Liver (tissue), 3 donors: ENCODE data around the gene DCXR.

Source experiments
- EGR1 ChIP-seq, 2 donors: IDR thresholded peaks; 2 replicates each; pipeline ENCODE4 v1.6.1; 2016 to 2018; ENCODE audit warnings: antibody characterized with exemption in 2 of 2, low read depth in 2 of 2
- GABPA ChIP-seq, 2 donors: IDR thresholded peaks in 1 of 2; conservative IDR thresholded peaks in 1 of 2; 2 replicates each; pipeline ENCODE4 v1.6.1; 2016; ENCODE audit warnings: antibody characterized with exemption in 2 of 2, mild to moderate bottlenecking in 1 of 2, moderate library complexity in 1 of 2
- HNF4G ChIP-seq: IDR thresholded peaks from 2 replicates; pipeline ENCODE4 v1.6.1; 2016; ENCODE audit warnings: antibody characterized with exemption
- JUND ChIP-seq, 2 donors: IDR thresholded peaks; 2 replicates each; pipeline ENCODE4 v1.6.1; 2016; ENCODE audit warnings: antibody characterized with exemption in 2 of 2
- RAD21 ChIP-seq, 2 donors: IDR thresholded peaks; 2 replicates each; pipeline ENCODE4 v1.6.1; 2016; ENCODE audit warnings: antibody characterized with exemption in 2 of 2, mild to moderate bottlenecking in 2 of 2
- RXRA ChIP-seq, 2 donors: IDR thresholded peaks; 2 replicates each; pipeline ENCODE4 v1.6.1; 2017 to 2018; ENCODE audit warnings: antibody characterized with exemption in 2 of 2, mild to moderate bottlenecking in 1 of 2
- SP1 ChIP-seq: IDR thresholded peaks from 2 replicates; pipeline ENCODE4 v1.6.1; 2018; ENCODE audit warnings: antibody characterized with exemption, mild to moderate bottlenecking
- TAF1 ChIP-seq: conservative IDR thresholded peaks from 2 replicates; pipeline ENCODE4 v1.6.1; 2016; ENCODE audit warnings: antibody characterized with exemption, mild to moderate bottlenecking
- YY1 ChIP-seq: IDR thresholded peaks from 2 replicates; pipeline ENCODE4 v1.6.1; 2016; ENCODE audit warnings: antibody characterized with exemption, mild to moderate bottlenecking
- TF ChIP-seq, protein P1 (sequence below): fragments of 150-350 bp; IDR thresholded peaks from 2 replicates; pipeline ENCODE4 v1.5.1; 2017; ENCODE audit warnings: improper control_type of control experiment, low read depth, low read length; ENCODE audit not compliant: missing input control
- TF ChIP-seq, protein P2 (sequence below): IDR thresholded peaks from 2 replicates; pipeline ENCODE4 v1.6.1; 2016; ENCODE audit warnings: antibody characterized with exemption
- TF ChIP-seq, protein P3 (sequence below): IDR thresholded peaks from 2 replicates; pipeline ENCODE4 v1.6.1; 2016; ENCODE audit warnings: antibody characterized with exemption
- TF ChIP-seq, protein P4 (sequence below): IDR thresholded peaks from 2 replicates; pipeline ENCODE4 v1.6.1; 2016; ENCODE audit warnings: antibody characterized with exemption, mild to moderate bottlenecking
- TF ChIP-seq, protein P5 (sequence below): IDR thresholded peaks from 2 replicates; pipeline ENCODE4 v1.6.1; 2016; ENCODE audit warnings: antibody characterized with exemption
- donor health status: healthy.
- donor health status: healthy.

DNA sequence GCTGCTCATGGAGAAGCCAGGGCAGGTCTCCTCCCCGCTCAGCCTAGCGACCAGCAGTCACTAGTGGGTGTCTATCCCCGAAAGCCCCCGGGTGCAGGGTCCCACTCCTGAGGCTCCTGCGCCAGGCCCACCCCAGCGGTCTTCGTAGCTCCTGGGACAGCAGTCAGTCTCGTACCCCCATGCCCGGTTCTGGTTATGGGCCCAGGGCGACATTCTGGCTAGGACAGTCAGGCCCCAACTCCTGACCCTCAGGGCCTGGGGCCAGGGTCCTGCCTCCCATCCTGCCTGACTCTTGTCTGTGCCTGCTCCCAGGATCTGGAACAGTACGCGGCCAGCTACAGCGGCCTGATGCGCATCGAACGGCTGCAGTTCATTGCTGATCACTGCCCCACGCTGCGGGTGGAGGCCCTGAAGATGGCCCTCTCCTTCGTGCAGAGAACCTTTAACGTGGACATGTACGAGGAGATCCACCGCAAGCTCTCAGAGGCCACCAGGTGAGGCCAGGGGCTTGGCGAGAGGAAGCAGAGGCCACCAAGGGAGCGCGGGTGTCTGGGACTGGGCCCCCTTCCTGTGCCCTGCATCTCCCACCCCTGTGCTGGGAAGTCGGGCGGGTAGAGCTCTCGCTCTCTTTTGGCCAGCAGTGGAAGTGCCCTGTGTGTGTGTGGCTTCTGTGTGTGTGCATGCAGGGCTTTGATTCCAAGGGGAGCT is 16.2 kb upstream of the DCXR start:
- TF ChIP-seq HNF4G (no peak), TAF1 (no peak), EGR1 (IDR thresholded peaks at IDR 0.05; ENCODE audit: low read depth in 2 of 2) (no peak), YY1 (no peak), RXRA (IDR thresholded peaks at IDR 0.05) (no peak), RAD21 (IDR thresholded peaks at IDR 0.05) (no peak), SP1 (no peak), GABPA (IDR thresholded peaks at IDR 0.05 in 1 of 2, conservative IDR thresholded peaks at IDR 0.05 in 1 of 2) (no peak), JUND (IDR thresholded peaks at IDR 0.05) (no peak)
- TF ChIP-seq, protein P1, sequence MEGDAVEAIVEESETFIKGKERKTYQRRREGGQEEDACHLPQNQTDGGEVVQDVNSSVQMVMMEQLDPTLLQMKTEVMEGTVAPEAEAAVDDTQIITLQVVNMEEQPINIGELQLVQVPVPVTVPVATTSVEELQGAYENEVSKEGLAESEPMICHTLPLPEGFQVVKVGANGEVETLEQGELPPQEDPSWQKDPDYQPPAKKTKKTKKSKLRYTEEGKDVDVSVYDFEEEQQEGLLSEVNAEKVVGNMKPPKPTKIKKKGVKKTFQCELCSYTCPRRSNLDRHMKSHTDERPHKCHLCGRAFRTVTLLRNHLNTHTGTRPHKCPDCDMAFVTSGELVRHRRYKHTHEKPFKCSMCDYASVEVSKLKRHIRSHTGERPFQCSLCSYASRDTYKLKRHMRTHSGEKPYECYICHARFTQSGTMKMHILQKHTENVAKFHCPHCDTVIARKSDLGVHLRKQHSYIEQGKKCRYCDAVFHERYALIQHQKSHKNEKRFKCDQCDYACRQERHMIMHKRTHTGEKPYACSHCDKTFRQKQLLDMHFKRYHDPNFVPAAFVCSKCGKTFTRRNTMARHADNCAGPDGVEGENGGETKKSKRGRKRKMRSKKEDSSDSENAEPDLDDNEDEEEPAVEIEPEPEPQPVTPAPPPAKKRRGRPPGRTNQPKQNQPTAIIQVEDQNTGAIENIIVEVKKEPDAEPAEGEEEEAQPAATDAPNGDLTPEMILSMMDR: no peak
- TF ChIP-seq, protein P2, sequence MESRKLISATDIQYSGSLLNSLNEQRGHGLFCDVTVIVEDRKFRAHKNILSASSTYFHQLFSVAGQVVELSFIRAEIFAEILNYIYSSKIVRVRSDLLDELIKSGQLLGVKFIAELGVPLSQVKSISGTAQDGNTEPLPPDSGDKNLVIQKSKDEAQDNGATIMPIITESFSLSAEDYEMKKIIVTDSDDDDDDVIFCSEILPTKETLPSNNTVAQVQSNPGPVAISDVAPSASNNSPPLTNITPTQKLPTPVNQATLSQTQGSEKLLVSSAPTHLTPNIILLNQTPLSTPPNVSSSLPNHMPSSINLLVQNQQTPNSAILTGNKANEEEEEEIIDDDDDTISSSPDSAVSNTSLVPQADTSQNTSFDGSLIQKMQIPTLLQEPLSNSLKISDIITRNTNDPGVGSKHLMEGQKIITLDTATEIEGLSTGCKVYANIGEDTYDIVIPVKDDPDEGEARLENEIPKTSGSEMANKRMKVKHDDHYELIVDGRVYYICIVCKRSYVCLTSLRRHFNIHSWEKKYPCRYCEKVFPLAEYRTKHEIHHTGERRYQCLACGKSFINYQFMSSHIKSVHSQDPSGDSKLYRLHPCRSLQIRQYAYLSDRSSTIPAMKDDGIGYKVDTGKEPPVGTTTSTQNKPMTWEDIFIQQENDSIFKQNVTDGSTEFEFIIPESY: no peak
- TF ChIP-seq, protein P3, sequence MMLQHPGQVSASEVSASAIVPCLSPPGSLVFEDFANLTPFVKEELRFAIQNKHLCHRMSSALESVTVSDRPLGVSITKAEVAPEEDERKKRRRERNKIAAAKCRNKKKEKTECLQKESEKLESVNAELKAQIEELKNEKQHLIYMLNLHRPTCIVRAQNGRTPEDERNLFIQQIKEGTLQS: no peak
- TF ChIP-seq, protein P4, sequence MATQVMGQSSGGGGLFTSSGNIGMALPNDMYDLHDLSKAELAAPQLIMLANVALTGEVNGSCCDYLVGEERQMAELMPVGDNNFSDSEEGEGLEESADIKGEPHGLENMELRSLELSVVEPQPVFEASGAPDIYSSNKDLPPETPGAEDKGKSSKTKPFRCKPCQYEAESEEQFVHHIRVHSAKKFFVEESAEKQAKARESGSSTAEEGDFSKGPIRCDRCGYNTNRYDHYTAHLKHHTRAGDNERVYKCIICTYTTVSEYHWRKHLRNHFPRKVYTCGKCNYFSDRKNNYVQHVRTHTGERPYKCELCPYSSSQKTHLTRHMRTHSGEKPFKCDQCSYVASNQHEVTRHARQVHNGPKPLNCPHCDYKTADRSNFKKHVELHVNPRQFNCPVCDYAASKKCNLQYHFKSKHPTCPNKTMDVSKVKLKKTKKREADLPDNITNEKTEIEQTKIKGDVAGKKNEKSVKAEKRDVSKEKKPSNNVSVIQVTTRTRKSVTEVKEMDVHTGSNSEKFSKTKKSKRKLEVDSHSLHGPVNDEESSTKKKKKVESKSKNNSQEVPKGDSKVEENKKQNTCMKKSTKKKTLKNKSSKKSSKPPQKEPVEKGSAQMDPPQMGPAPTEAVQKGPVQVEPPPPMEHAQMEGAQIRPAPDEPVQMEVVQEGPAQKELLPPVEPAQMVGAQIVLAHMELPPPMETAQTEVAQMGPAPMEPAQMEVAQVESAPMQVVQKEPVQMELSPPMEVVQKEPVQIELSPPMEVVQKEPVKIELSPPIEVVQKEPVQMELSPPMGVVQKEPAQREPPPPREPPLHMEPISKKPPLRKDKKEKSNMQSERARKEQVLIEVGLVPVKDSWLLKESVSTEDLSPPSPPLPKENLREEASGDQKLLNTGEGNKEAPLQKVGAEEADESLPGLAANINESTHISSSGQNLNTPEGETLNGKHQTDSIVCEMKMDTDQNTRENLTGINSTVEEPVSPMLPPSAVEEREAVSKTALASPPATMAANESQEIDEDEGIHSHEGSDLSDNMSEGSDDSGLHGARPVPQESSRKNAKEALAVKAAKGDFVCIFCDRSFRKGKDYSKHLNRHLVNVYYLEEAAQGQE: no peak
- TF ChIP-seq, protein P5, sequence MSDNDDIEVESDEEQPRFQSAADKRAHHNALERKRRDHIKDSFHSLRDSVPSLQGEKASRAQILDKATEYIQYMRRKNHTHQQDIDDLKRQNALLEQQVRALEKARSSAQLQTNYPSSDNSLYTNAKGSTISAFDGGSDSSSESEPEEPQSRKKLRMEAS: no peak
